NB4 (cell line): ENCODE results near the gene KRTAP1-4.

Source experiments
- POLR2A ChIP-seq: IDR thresholded peaks from 2 replicates; pipeline ENCODE4 v1.6.1; 2011; ENCODE audit warnings: mild to moderate bottlenecking; ENCODE audit not compliant: insufficient read length; ENCODE audit errors: extremely low read depth
- TF ChIP-seq, protein P1 (sequence below): IDR thresholded peaks from one replicate; pipeline ENCODE4 v1.5.1; 2012; ENCODE audit warnings: low read depth, low read length

DNA sequence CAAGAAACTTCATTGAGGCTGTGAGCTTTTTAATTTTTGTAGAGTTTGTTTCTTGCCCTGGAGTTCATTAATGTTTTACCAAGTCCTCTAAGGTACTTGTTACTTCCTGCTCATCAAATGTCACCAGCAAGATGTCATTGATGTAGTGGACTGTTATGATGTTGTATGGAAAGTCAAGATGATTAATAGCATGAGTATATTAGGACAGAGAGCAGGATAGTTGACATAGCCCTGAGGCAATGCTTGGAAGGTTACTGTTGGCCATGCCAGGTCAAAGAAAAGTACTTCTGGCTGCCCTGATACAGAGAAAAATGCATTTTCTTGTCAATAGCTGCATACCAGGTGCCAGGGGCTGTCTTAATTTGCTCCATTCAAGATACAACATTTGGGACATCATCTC, 9.7 kb downstream of the KRTAP1-4 start:
- TF ChIP-seq POLR2A = no peak
- TF ChIP-seq, protein P1, sequence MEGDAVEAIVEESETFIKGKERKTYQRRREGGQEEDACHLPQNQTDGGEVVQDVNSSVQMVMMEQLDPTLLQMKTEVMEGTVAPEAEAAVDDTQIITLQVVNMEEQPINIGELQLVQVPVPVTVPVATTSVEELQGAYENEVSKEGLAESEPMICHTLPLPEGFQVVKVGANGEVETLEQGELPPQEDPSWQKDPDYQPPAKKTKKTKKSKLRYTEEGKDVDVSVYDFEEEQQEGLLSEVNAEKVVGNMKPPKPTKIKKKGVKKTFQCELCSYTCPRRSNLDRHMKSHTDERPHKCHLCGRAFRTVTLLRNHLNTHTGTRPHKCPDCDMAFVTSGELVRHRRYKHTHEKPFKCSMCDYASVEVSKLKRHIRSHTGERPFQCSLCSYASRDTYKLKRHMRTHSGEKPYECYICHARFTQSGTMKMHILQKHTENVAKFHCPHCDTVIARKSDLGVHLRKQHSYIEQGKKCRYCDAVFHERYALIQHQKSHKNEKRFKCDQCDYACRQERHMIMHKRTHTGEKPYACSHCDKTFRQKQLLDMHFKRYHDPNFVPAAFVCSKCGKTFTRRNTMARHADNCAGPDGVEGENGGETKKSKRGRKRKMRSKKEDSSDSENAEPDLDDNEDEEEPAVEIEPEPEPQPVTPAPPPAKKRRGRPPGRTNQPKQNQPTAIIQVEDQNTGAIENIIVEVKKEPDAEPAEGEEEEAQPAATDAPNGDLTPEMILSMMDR = no peak
